Fibroblast of villous mesenchyme (primary cell): ENCODE results near the gene TRPV2. TPM values are rescaled to one million over a fixed set of nuclear protein-coding genes. Genes with fewer than 3 reads are reported as not detected.

Experiments
- DNase-seq: peaks from one replicate; pipeline ENCODE4 v3.0.0-alpha.2; 2010; ENCODE audit warnings: low read depth
- H3K4me3 ChIP-seq: 2 replicates; pipeline ENCODE4 v1.5.1; 2011; ENCODE audit warnings: low read depth, mild to moderate bottlenecking, low read length
- CTCF ChIP-seq: IDR thresholded peaks from 2 replicates; pipeline ENCODE4 v1.5.1; 2012; ENCODE audit warnings: low read depth, mild to moderate bottlenecking, low read length; ENCODE audit not compliant: insufficient read depth
- total RNA-seq: library from RNA; depleted of rRNA; stranded (reverse); fragments of >200 nt; gene quantifications from 2 replicates; pipeline ENCODE4 v1.2.3, GENCODE V29; 2012

TRPV2 gene
- total RNA-seq, 1 donor: 53.5 TPM

DNA sequence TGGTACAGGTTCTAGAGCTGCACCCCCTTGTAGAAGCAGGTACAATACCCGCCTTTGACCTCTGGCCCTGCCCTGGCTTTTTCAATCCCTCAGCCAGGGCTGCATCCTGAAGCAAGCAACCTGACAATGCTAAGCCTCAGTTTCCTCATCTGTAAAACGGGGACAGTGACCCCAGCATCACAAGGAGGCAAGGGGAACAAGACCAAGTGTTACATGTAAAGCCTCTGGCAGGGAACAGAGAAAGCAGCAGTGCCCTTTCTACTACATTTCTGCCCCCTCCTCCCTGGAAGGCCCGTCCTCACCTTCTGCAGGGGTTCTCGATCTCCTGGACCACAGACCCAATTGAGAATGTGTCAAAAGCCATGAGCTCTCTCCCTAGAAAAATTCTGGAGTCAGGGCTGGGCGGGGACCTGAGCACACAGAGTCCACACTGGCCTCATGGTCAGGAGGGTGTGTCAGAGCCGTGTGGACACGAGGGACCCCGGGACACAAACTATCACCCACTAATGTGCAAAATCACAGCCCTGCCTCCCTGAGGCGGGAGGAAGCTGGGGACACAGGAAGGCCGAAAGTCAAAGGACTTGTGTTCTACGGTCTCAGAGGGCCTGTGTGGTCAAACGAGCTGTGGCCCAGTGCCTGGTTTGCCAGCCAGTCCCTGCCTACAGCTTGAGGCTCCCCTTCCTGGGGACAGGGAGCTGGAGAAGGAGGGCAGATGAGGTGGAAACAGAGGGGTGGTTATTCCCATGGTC, 49.1 kb downstream of the TRPV2 start:
- no peak overlapping the region for H3K4me3 ChIP-seq
- DNase-seq: no peak
- TF ChIP-seq CTCF: no peak

DNA sequence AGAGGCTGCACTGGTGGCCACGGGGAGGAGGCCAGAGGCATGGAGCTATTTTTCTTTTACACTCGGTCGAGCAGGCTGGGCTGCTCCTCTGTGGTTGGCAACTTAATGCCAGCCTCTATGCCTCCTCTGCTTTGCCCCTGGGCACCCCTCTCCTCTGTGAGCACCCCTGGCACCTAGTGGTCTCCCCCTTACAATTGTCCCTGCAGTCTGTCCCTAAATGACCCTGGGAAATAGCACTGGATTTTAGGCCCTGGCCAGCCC, 49.6 kb downstream of the TRPV2 start:
- no peak for DNase-seq
- TF ChIP-seq CTCF: no peak
- H3K4me3 ChIP-seq: no peak overlapping the region

DNA sequence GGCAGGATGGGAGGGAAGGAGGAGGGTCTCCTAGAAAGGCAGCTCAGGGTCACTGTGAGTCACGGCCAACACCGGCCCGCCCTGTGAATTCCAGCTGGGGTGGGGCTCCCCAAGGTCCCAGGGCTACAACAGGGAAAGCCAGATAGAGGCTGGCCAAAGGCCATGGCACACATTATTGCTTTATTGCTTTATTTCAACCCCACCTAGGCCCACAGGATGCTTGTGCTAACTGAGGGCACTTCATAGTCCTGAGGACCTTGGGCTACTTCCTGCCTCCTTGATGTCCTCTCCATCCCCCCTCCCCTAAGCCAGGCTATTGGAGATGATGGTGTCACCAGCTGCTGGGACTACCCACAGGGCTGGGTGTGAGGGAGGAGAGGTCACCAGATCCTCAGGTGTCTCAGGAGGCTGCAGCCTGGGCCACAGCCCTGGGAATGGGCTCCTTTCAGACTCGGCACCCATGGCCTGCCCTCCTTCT, 50.5 kb downstream of the TRPV2 start:
- no peak overlapping the region for H3K4me3 ChIP-seq
- no peak for DNase-seq
- no peak for TF ChIP-seq CTCF

- no peak overlapping the region for H3K4me3 ChIP-seq
- no peak for TF ChIP-seq CTCF
- DNase-seq: no peak
Observed at GRCh38 chr17:16466407-16466806, 51.0 kb downstream of the TRPV2 start.

- no peak for DNase-seq
- no peak overlapping the region for H3K4me3 ChIP-seq
- TF ChIP-seq CTCF: no peak
Observed at GRCh38 chr17:16467044-16467443, 51.7 kb downstream of the TRPV2 start.

- TF ChIP-seq CTCF: no peak
- no peak for DNase-seq
- H3K4me3 ChIP-seq: no peak overlapping the region
Observed at GRCh38 chr17:16467886-16468285, 52.5 kb downstream of the TRPV2 start.

DNA sequence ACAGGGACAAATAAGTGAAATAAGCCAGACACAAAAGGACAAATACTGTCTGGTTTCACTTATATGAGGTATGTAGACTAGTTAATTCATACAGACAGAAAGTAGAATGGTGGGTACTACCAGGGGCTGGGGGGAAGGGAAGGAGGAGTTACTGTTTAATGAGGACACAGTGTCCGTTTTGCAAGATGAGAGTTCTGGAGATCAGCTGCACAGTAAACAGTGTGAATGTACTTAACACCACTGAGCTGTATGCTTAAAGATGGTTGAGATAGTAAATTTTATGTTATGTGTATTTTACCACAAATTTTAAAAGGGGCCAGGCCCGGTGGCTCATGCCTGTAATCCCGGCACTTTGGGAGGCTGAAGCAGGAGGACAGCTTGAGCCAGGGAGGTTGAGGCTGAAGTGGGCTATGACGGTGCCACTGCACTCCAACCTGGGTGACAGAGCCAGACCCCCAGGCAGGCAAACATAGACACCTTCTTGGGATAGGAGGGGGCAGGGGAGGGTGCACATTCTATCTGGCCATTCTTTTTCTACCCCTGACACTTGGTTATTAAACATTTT, 53.1 kb downstream of the TRPV2 start:
- peak; percentile 65 for DNase-seq
- no peak for TF ChIP-seq CTCF

More for the DNA sequence above, 53.1 kb downstream of the TRPV2 start:
- no peak overlapping the region for H3K4me3 ChIP-seq
